HG02610 (cell line): ENCODE measurements around the gene IER3.
A peak's percentile ranks its signal among the peaks of the same experiment; 100 is the strongest.
"Not testable (repeated sequence)": the region's sequence is repeated elsewhere in the genome, so short reads cannot be mapped to it uniquely, and the experiment has no call there.

ENCODE experiments used
- ATAC-seq: cut with Tn5 transposase; IDR thresholded peaks from one replicate; pipeline ENCODE4 v1.9.1; 2021; ENCODE audit warnings: mild to moderate bottlenecking, moderate library complexity; ENCODE audit not compliant: unreplicated experiment

The IER3 gene

GRCh38 chr6:30769088-30769852, 24.9 kb upstream of the IER3 start:
- no peak for ATAC-seq

DNA sequence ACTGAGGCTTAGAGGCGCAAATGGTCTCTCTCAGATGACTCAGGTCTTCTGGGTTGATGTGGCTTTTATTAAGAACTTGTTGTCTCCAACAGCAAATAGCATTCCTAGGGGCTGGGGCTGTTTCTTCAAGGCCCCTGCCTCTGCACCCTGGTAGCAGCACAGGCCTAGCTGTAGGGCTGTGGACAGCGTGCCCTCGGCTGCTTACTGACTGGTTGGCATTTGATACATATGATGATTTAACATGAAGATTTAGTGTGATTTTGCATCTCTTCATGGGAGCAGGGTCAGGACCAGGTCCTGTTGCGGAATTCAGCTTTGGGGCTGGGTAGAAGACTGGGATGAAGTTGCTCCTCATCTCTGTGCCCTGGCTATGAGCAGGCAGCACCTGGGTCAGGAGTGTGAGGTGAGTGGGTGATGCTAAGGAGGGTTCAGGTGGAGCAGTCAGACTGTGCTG, 24.3 kb upstream of the IER3 start:
- no peak for ATAC-seq

DNA sequence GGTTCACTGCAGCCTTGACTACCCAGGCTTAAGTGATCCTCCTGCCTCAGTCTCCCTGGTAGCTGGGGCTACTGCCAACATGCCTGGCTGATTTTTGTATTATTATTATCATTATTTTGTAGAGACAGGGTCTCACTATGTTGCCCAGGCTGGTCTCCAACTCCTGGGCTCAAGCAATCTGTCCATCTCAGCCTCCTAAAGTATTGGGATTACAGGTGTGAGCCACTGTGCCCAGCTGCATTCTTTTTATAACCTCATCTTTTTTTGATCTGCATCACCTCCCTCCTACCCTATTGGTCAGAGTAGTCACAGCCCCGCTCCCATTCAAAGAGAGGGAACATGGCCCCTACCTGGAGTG, 23.6 kb upstream of the IER3 start:
- ATAC-seq, result no peak

GRCh38 chr6:30767158-30767943, 23.0 kb upstream of the IER3 start:
- ATAC-seq, result peak; percentile 62

- ATAC-seq, result no peak
Measured at GRCh38 chr6:30766461-30767157, 22.3 kb upstream of the IER3 start.

- ATAC-seq, result not testable (repeated sequence)
Measured at GRCh38 chr6:30765495-30765894, 21.1 kb upstream of the IER3 start.

- ATAC-seq, result not testable (repeated sequence)
Measured at GRCh38 chr6:30764490-30765043, 20.2 kb upstream of the IER3 start.

DNA sequence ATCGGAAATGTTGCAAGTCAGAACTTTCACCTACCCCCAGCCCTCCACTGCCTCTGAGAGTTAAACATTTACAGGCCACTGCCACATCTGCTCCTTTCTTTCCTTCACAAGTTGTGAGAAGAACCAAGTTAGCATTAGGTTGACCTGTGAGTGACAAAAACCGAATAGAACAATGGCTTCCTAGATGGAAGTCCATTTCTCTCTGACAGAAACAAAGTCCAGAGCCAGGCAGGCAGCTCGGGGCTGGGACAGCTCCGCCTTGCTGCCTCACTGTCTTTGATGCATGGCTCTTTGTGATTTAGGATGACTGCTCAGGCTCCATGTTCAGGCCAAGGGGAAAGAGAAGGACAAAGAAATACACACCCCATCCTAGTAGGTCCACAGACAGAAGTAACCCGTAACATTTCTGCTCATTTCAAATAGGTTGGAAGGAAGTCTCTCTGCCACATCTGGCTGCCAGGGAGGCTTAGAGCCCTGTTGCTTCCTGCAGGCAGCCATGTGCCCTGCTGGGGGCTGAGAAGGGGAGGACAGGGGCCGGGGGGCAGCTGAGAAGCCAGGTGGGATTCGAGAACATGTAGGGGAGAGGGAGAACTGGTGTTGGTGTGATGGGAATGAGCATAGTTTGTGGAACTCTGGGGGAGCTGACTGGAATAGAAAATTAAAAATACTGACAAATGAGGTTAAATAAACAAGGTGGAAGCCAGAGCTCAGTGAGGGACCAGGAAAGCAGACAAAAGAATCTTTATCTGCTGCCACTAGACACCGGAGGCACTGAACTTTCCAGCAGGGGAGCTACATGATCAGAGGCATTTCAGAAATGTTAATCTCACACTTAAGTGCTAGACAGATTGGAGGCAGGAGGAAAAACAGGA, 19.5 kb upstream of the IER3 start:
- ATAC-seq, result no peak

GRCh38 chr6:30763155-30763617, 18.8 kb upstream of the IER3 start:
- no peak for ATAC-seq

DNA sequence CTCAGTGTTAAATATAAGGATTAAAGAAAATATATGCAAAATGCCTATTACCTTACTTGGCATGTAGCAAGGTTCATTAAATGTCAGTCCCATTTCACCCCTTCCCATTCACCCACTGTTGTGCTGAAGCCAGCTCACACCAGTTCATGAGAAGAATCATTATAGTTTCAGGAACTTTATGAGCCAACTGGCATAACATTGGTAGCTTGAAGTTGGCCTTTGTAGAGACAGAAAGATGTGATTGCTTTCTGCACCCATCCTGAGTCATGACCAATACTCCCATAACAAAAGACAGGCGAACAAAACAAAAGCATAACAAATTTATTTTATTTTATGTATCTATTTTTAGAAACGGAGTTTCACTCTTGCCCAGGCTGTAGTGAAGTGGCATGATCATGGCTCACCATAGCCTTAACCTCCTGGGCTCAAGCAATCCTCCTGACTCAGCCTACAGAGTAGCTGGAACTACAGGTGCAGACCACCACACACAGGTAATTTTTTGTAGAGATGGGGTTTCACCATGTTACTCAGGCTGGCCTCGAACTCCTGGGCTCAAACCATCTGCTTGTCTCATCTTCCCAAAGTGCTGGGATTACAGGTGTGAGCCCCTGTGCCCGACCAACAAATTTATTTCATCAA, 17.6 kb upstream of the IER3 start:
- ATAC-seq, result no peak

GRCh38 chr6:30760549-30760948, 16.2 kb upstream of the IER3 start:
- no peak for ATAC-seq

DNA sequence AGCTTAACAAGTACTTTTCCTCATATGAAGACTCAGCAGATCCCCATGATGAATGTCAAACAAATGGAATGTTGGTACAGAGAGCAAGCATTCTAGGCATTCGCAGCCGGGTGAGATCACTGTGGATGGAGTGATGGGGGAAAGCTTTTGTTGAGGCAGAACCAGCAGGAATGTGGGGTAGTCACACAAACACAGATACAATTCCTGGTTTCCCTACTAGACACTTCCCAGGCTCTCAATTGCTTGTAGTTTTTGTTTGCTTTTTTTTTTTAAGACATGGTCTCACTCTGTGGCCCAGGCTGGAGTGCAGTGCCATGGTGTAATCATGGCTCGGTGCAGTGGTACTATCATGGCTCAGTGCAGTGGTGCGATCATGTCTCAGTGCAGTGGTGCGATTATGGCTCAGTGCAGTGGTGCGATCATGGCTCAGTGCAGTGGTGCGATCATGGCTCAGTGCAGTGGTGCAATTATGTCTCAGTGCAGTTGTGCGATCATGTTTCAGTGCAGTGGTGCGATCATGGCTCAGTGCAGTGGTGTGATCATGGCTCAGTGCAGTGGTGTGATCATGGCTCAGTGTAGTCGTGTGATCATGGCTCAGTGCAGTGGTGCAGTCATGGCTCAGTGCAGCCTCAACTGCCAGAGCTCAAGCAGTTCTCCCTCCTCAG, 15.4 kb upstream of the IER3 start:
- ATAC-seq, result no peak

DNA sequence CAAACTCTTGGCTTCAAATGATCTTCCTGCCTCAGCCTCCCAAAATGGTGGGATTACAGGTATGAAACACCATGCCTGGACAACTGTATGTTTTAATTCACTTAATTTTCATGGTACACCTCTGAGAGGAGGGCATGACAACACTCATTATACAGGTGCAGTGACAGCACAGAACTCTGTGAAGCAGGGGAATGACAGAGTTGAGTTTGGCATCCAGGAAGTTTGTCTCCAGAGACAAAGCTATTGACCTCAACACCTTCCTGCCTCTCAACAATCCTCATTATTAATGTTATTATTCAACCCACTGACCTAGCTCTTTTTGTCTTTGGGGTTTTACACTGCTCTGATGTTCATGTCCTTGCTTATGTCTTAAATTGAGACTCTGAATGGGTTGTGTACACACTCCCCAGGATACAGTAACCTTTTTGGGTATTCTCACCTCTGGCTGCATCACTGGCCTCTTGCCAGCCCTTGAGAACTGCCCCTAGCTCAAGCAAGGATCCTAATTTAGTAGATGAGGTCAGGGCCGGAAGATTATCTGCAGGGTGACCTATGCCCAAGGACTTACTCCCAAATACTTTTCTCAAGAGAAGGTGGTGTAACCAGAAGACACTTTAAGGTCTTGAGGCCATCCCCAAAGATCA, 13.0 kb upstream of the IER3 start:
- no peak for ATAC-seq

GRCh38 chr6:30756405-30757003, 12.2 kb upstream of the IER3 start:
- not testable (repeated sequence) for ATAC-seq

DNA sequence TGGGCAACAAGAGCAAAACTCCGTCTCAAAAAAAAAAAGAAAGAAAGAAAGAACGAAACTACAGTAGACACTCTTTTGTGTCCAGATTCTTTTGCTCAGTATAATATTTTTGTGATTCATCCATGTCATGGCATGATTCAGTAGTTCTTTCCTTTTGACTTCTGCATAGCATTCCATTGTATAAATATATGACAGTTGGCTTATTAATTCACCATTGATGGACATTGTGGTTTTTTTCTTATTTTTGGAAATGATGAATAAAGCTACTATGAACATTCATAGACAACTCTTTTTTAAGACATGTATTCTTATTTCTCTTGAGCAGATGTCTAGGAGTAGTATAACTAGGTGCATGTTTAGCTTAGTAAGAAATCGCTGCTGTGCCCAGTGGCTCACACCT, 10.3 kb upstream of the IER3 start:
- no peak for ATAC-seq

DNA sequence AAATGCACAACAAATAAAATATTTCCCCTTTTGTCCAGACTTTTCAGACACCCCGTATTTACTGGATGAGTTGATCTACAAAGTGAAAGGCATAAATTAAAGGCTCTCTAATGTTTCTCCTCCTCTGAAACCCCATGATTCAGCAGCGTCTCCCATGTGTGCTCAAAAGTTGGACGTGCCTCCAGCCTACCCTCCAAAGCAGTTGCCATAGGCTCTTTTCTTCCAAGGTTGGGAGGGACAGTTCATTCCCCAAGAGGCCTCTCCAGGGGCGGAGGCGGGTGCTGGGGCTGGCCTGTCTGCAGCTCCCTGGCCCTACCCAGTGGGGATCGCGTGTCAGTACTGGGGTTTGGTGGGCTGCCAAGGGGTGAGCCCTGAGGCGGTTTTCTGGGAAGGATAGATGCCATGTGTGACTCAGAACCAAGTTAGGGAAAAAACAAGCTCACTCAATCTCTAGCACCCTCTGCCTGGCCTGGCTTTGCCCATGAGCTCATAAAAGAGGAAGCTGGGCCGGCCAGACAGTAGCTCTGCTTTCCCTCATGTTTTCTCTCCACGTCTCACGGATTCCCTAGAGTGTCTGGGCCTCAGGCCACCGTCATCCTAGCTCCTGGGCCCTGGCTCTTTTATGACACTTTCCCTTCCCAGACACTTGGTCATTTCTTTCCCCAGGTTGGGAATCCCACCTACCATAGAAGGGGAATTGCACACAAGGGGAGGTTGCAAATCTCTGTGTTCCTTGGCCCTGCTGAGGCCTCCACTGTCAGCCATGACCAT, 8.0 kb upstream of the IER3 start:
- no peak for ATAC-seq

DNA sequence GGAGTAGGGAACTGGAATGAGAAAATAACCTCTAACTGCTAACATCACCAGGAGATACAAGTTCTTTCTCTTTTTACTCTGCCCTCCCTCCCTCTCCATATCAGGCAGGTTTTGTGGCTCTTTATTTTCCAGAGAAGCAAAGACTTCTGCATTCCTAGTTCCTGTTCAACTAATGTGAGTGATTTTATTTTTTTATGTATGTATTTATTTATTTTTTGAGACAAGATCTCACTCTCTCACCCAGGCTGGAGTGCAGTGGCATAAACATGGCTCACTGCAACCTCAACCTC, 6.0 kb upstream of the IER3 start:
- ATAC-seq, result no peak
